ENCODE data around the gene NANOS3. TPM values are rescaled to one million over a fixed set of nuclear protein-coding genes. Genes with fewer than 3 reads are reported as not detected.
A peak's percentile ranks its signal among the peaks of the same experiment; 100 is the strongest.

The NANOS3 gene
- polyA plus RNA-seq, 1 experiment: 0.20 TPM

GRCh38 chr19:13880059-13881043 lies 3.4 kb downstream of the NANOS3 start:
- H3K4me3 ChIP-seq (ENCODE audit: low read depth, low read length): no peak overlapping the region
- H3K27me3 ChIP-seq (ENCODE audit: control insufficient read depth, insufficient read depth, low read length): no peaks in the 10 kb centered on the region
- TF ChIP-seq CTCF (IDR thresholded peaks at IDR 0.05; ENCODE audit: insufficient read depth, low read depth, low read length): peak; percentile 99
- no peaks in the 10 kb centered on the region for H3K36me3 ChIP-seq (ENCODE audit: control insufficient read depth, insufficient read depth, low read length)
- DNase-seq (ENCODE audit: low read depth): peak; percentile 73
- ChIA-PET POLR2A (no interaction called here), CTCF (interaction anchor here (0.6 to 6.3 kb wide), 43 partner anchors 11 to 601 kb away, joined by 3 to 89 read pairs (median 4); partner anchors contain the start of genes ASF1B, MISP3 and PODNL1)

GRCh38 chr19:13881251-13881691 lies 4.3 kb downstream of the NANOS3 start:
- no peak for DNase-seq (ENCODE audit: low read depth)
- ChIA-PET CTCF (interaction anchor here (0.8 to 6.3 kb wide), 29 partner anchors 10 to 266 kb away, joined by 3 to 89 read pairs (median 5); partner anchors contain the start of genes ASF1B and MISP3), POLR2A (no interaction called here)
- Histone ChIP-seq H3K36me3 (ENCODE audit: control insufficient read depth, insufficient read depth, low read length) (no peaks in the 10 kb centered on the region), H3K27me3 (ENCODE audit: control insufficient read depth, insufficient read depth, low read length) (no peaks in the 10 kb centered on the region), H3K4me3 (ENCODE audit: low read depth, low read length) (no peak overlapping the region)
- TF ChIP-seq CTCF (IDR thresholded peaks at IDR 0.05; ENCODE audit: insufficient read depth, low read depth, low read length): no peak

- ChIA-PET POLR2A (no interaction called here), CTCF (interaction anchor here (0.6 to 6.3 kb wide), 20 partner anchors 10 to 525 kb away, joined by 3 to 89 read pairs (median 6); partner anchors contain the start of gene MISP3)
- H3K27me3 ChIP-seq (ENCODE audit: control insufficient read depth, insufficient read depth, low read length): no peaks in the 10 kb centered on the region
- H3K36me3 ChIP-seq (ENCODE audit: control insufficient read depth, insufficient read depth, low read length): no peaks in the 10 kb centered on the region
- no peak for TF ChIP-seq CTCF (IDR thresholded peaks at IDR 0.05; ENCODE audit: insufficient read depth, low read depth, low read length)
- DNase-seq (ENCODE audit: low read depth): no peak
- H3K4me3 ChIP-seq (ENCODE audit: low read depth, low read length): no peak overlapping the region
Observed at GRCh38 chr19:13881692-13882418, 4.9 kb downstream of the NANOS3 start.

GRCh38 chr19:13882419-13882795 lies 5.5 kb downstream of the NANOS3 start:
- Histone ChIP-seq H3K36me3 (ENCODE audit: control insufficient read depth, insufficient read depth, low read length) (no peaks in the 10 kb centered on the region), H3K4me3 (ENCODE audit: low read depth, low read length) (no peak overlapping the region), H3K27me3 (ENCODE audit: control insufficient read depth, insufficient read depth, low read length) (no peaks in the 10 kb centered on the region)
- CTCF ChIA-PET: interaction anchor here (0.6 to 6.3 kb wide), 14 partner anchors 9 to 524 kb away, joined by 3 to 89 read pairs (median 6); partner anchors contain the start of gene MISP3
- TF ChIP-seq CTCF (IDR thresholded peaks at IDR 0.05; ENCODE audit: insufficient read depth, low read depth, low read length): no peak
- POLR2A ChIA-PET: no interaction called here
- no peak for DNase-seq (ENCODE audit: low read depth)

GRCh38 chr19:13882836-13883235 lies 5.9 kb downstream of the NANOS3 start:
- CTCF ChIA-PET: interaction anchor here (0.6 to 6.3 kb wide), 7 partner anchors 16 to 189 kb away, joined by 3 to 89 read pairs (median 9); partner anchors contain the start of gene MISP3
- TF ChIP-seq CTCF (IDR thresholded peaks at IDR 0.05; ENCODE audit: insufficient read depth, low read depth, low read length): no peak
- POLR2A ChIA-PET: no interaction called here

More at GRCh38 chr19:13882836-13883235, 5.9 kb downstream of the NANOS3 start:
- Histone ChIP-seq H3K36me3 (ENCODE audit: control insufficient read depth, insufficient read depth, low read length) (no peaks in the 10 kb centered on the region), H3K27me3 (ENCODE audit: control insufficient read depth, insufficient read depth, low read length) (no peaks in the 10 kb centered on the region), H3K4me3 (ENCODE audit: low read depth, low read length) (no peak overlapping the region)
- DNase-seq (ENCODE audit: low read depth): no peak
